GM19099 (cell line): Measurements from ENCODE around the gene TRIM59.

ENCODE experiments used
- POLR2A ChIP-seq: IDR thresholded peaks from 3 replicates; pipeline ENCODE4 v1.6.1; 2011; ENCODE audit warnings: low read depth; ENCODE audit not compliant: insufficient read length; ENCODE audit errors: extremely low read depth

TRIM59 gene

GRCh38 chr3:160440687-160441086 is 8.9 kb downstream of the TRIM59 start:
- no peak for TF ChIP-seq POLR2A

- TF ChIP-seq POLR2A = no peak
These were observed 12.5 kb downstream of the TRIM59 start for GRCh38 chr3:160437083-160437455.

- TF ChIP-seq POLR2A = no peak
These were observed 13.8 kb downstream of the TRIM59 start for GRCh38 chr3:160435747-160436146.

GRCh38 chr3:160435095-160435494 is 14.5 kb downstream of the TRIM59 start:
- TF ChIP-seq POLR2A = no peak

- no peak for TF ChIP-seq POLR2A
These were observed 15.5 kb downstream of the TRIM59 start for GRCh38 chr3:160434071-160434470.

- no peak for TF ChIP-seq POLR2A
These were observed 21.7 kb downstream of the TRIM59 start for GRCh38 chr3:160427832-160428424.

GRCh38 chr3:160417311-160417710 is 32.3 kb downstream of the TRIM59 start:
- no peak for TF ChIP-seq POLR2A

GRCh38 chr3:160413613-160414248 is 35.9 kb downstream of the TRIM59 start:
- TF ChIP-seq POLR2A = no peak

- TF ChIP-seq POLR2A = no peak
These were observed 37.1 kb downstream of the TRIM59 start for GRCh38 chr3:160412477-160412876.

- no peak for TF ChIP-seq POLR2A
These were observed 39.6 kb downstream of the TRIM59 start for GRCh38 chr3:160409812-160410610.

GRCh38 chr3:160403796-160404470 is 45.7 kb downstream of the TRIM59 start:
- TF ChIP-seq POLR2A = no peak

- TF ChIP-seq POLR2A = no peak
These were observed 46.5 kb downstream of the TRIM59 start for GRCh38 chr3:160403028-160403545.

- TF ChIP-seq POLR2A = no peak
These were observed 47.2 kb downstream of the TRIM59 start for GRCh38 chr3:160402221-160403027.

- TF ChIP-seq POLR2A = no peak
These were observed 48.1 kb downstream of the TRIM59 start for GRCh38 chr3:160401291-160402095.

GRCh38 chr3:160400702-160401150 is 48.9 kb downstream of the TRIM59 start:
- TF ChIP-seq POLR2A = no peak
